ENCODE data around the gene CDSN.

CDSN gene

DNA sequence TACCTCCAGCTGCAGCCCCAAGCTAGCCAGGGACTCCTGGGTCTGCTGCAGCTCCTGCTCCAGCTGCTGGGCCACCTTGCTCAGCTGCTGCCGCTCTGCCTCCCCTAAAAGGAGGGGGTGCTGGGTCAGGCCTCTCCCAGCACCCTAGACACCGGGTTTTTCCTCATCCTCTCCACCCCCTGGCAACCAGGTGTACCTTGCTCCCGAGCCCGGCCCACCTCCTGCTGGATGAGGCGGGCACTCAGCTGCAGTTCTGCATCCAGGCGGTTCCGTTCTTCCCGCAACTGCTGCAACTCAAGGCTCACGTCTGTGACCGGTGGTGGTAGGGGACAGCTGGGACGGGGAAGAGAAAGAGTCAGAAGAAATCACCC, 24.7 kb upstream of the CDSN start:
- no peak for DNase-seq (ENCODE audit: low read depth in 4 of 4, low spot score in 1 of 4)

GRCh38 chr6:31144296-31144969, 24.2 kb upstream of the CDSN start:
- no peak for DNase-seq (ENCODE audit: low read depth in 4 of 4, low spot score in 1 of 4)

DNA sequence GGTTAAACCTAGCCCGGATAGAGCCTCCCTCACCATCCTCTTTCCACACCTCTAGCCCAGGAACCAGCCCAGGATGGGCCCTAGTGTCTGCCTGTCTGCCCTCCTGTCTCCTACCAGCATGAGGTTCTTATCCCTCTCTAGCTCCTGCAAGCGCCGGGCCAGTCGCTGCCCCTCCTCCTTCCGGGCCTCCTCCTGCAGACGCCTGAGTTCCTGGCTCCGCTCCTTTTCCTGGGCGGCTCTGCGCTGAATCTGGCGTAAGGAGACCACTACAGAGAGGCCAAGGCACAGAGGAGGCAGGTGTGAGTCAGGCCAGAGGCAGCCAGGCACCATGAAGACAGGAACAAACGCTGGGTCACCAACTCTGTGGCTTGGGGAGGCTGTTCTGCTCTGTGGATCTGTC, 22.9 kb upstream of the CDSN start:
- no peak for DNase-seq (ENCODE audit: low read depth in 4 of 4, low spot score in 1 of 4)

GRCh38 chr6:31142361-31142761, 22.1 kb upstream of the CDSN start:
- no peak for DNase-seq (ENCODE audit: low read depth in 4 of 4, low spot score in 1 of 4)

DNA sequence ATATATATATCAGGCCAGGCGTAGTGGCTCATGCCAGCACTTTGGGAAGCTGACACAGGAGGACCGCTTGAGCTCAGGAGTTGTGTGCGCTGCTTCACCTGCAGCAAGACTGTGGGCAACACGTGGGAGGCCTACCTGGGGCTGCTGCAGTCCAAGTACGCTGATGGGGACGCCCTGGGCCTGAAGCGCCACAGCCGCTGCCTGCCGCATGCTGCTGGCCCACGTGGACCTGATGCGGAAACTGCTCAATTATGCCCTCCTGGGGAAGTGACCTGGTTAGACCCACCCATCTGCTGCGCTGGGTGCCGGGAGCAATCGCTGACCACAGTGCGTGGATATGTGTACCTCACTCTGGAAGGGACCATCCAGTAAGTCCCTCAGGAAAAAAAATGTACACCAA, 20.4 kb upstream of the CDSN start:
- no peak for DNase-seq (ENCODE audit: low read depth in 4 of 4, low spot score in 1 of 4)

DNA sequence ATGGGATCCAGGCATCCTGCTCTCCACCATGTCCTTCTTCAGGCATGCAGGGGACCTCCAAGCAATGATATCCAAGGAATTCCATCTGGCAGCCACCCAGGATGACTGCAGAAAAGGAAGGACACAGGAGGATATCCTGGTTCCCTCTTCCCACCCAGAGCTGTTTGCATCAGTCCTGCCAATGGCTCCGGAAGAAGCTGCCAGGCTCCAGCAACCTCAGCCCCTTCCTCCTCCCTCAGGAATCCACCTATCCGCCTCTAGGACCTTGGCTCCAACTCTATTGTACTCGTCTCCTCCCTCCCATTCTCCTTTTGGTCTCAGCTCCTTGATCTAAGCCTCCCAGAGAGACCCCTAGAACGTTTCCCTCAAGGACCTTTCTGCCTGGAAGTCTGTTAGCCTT, 19.4 kb upstream of the CDSN start:
- no peak for DNase-seq (ENCODE audit: low read depth in 4 of 4, low spot score in 1 of 4)

GRCh38 chr6:31138982-31139381, 18.7 kb upstream of the CDSN start, which contains the start of gene PSORS1C2:
Gene PSORS1C2, minus strand, starts transcription at chr6:31139066. Its CDS starts 40 bp downstream, at chr6:31139026.
- DNase-seq (ENCODE audit: low read depth in 4 of 4, low spot score in 1 of 4), result no peak

GRCh38 chr6:31135710-31136109, 15.5 kb upstream of the CDSN start:
- DNase-seq (ENCODE audit: low read depth in 4 of 4, low spot score in 1 of 4), result no peak

DNA sequence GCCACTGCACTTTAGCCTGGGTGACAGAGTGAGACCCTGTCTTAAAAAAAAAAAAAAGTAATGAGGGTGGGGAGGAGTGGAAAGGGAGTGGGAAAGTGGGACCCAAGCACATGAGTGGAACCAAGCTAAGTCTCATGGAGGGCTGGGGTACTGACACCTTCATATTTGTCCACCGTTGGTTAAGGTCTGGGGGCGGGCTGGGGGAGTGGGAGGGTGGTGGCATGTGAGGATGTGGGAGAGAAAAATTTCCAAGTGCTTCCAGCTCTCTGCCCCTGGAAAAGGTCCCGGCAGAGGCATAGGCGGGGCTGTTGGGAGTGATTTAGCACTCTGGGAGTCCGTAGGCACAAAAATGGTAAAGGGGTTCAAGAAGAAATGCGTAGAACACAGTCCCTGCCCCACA, 12.6 kb upstream of the CDSN start:
- no peak for DNase-seq (ENCODE audit: low read depth in 4 of 4, low spot score in 1 of 4)

DNA sequence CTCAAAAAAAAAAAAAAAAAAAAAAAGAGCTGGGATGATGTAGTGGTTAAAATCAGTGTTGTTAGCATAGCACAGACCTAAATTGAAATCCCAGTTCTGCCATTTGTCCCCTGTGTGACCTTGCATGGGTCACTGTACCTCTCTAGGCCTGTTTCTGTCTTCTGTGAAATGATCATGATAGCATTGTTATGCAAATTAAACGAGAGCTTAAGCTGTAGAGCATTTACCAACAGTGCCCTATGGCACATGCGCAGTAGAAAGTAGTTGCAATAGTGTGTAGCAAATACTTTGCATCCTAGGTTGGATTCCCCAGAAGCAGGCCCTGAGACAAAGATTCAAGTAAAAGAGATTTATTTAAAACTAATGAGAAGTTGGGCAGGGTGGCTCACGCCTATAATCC, 11.3 kb upstream of the CDSN start:
- no peak for DNase-seq (ENCODE audit: low read depth in 4 of 4, low spot score in 1 of 4)

- DNase-seq (ENCODE audit: low read depth in 4 of 4, low spot score in 1 of 4), result no peak
Observed at GRCh38 chr6:31130751-31131150, 10.5 kb upstream of the CDSN start.

- no peak for DNase-seq (ENCODE audit: low read depth in 4 of 4, low spot score in 1 of 4)
Observed at GRCh38 chr6:31129130-31129529, 8.9 kb upstream of the CDSN start.

DNA sequence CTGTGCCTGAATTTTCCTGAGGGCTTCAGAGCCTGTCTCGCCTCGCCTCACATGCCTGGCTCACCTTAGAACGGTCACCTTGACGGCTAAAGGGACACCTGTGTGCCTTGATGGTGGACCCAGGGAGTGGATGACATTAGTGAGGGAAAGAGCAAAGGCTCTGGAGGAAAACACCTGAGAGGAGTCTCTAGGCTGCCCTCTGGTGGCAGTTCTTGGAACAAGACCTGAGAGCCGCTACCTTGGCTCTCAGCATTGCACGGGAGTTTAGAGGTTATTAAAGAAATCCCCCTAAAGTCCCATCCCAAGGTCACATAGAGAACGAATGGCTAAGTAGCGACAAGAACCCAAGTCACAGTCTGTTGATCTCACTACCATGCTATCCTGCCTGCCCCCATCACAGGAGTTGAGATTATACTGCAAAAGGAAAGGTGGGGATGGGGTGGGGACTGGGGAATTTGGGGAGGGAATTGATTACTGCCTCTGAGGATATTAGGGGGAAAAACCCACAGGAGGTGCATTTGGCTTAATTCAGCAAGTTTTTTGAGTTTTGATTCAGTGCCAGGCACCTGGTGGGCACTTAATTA, 7.9 kb upstream of the CDSN start:
- DNase-seq (ENCODE audit: low read depth in 4 of 4, low spot score in 1 of 4), result peak; percentile 42 to 71 (median 58)

DNA sequence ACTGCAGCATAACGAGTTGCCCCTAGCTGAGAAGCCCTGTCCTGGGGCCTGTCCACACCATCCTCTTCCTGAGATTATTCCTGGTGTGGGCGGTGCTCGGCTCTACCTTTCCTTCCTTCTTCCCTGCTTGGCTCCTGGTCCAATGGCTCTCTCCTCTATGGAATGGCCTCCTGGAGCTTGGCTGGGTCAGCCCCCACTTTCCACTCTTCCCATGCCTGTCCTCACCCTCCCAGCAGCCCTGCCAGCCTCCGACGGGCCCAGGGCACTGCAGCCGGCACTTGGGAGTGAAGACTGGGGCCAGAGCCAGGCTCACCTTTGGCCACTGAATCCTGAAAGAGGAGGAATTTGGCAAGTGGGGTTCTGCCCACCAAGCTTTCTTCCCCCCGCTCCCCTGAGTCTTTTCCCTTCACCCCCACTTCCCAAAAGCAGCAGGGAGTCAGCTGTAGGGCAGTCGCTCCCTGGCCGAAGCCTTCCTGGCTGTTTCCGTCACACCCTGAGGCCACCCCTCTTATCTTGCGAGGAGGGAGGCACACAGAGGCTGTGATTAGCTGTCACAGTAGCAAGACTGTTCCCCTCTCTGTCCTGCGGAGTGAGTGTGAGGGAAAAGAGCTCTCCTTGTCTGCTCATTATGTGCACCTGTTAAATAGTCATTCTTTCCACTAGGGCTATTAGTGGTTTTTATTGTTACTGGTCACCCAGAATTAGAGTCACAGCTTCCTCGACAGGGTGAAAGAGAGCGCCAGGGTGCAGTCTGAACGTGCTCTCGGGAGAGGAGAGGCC, 6.3 kb upstream of the CDSN start:
- DNase-seq (ENCODE audit: low read depth in 4 of 4, low spot score in 1 of 4), result no peak

- no peak for DNase-seq (ENCODE audit: low read depth in 4 of 4, low spot score in 1 of 4)
Observed at GRCh38 chr6:31125586-31126363, 5.5 kb upstream of the CDSN start.

DNA sequence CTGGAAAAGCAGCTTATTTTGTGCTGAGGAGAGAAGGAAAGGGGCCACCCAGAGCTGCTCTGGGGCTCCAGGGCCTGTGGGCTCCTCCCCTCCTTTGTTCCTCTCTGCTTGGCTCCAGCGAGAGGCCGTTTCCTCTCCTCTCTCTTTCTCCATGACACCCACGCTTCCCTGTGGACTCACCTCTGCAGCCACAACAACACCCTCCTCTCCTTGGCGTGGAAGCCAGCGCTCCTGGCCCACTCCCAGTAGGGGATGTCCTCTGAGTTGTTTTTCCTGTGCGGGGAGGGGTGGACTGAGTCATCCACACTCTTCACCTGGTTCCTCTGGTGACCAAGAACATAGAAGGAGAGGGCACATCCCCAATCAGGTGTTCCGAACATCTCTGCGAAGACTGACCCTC, 4.9 kb upstream of the CDSN start:
- no peak for DNase-seq (ENCODE audit: low read depth in 4 of 4, low spot score in 1 of 4)

DNA sequence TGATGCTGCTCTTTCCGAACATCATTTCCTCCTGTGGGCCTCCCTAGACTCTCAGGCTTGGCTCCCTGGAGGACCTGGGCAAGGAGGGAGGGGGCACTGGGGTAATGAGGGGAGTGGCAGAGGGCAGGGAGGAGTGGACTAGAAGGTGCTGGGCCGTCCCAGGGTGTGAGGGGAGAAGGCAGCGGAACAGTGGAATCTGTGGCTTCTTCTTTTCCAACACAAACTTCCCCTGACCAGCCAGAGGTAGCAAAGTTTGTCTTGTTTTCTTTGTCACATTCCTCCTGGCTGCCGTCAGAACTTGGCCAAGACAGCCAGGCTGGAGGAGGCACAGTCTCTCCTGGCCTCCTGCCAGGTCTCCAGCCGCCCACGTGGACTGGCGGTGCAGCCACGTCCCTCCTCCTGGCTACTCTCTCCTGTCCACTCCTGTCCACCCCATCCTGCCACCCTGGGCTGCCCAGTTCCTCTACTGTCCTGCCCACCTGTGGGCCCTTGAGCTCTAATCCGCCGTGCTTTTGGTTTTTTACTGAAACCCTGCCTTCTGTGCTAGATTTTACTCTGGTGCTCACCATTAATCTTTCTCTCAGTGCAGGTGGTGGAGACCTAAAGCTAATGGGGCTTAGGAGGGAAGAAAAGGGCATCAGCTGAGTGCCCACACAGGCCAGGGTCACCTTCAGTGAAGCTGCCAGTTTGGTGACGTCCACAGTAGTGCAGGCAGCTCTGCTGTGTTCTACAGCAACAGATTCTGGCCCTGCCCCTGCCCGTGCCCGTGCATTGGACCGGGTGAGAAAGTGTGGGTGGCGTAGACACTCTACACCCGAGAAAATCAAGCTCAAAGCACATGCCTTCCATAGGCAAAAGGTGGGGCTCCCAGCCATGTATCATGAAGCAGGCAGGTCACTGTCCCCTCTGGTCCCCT, 2.8 kb upstream of the CDSN start:
- DNase-seq (ENCODE audit: low read depth in 4 of 4, low spot score in 1 of 4), result no peak

DNA sequence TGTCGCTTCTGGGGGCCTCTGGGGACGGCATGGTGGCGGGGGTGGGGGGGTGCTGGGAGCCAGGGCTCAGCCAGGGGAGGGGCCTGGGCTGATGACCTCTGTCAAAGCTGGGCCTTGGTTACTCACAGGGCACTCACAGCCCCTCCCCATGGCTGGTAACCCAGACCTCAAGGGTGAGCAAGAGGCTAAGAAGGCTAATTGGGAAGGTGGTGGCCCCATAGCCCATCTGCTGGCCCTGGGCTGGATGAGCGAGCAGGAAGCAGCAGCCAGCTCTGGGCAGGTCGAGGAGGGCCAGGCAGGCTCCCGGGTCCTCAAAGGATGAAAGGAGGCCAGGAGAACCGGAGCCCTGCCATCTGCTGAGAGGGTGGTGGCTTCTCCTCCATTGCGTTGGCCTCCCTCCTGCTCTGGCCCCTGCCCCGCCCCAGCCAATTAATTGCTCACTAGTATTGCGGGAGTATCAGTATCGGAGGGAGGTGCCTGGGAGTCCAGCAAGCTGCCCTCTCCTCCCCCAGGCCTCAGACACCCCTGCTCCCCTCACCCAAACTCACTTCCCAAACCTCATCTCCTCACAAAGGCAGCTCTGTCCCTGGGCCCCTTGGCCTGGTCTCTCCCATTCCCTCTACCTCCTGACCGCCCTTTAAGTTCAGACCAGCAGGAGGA, 1.0 kb upstream of the CDSN start:
- no peak for DNase-seq (ENCODE audit: low read depth in 4 of 4, low spot score in 1 of 4)

DNA sequence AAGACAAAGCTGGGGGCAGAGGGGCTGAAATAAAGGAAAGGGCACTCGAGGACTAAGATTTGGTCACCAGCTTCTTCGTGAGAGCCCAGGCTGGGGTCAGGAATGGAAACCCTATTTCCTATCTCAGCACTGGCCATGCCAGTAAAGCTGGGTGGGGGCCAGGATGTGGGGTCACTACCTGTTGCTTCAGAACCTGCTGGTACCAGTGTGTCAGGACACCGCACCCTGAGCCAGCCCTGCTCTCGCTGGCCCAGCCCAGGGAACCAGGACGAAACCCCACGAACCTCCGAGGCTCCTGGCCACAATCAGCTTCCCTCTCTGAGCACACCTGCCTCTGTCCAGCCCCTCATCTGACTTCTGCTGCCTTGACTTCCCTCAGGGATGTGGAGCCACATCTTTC, 2.1 kb downstream of the CDSN start:
- DNase-seq (ENCODE audit: low read depth in 4 of 4, low spot score in 1 of 4), result no peak

Measured in stimulated activated CD4-positive, alpha-beta T cell treated with anti-CD3 and anti-CD28 coated beads, Interleukin-1b, Interleukin-23, amount 100 ng/mL, for 24 hours (primary cell).